Heart right ventricle (tissue), 16 donors: ENCODE measurements around the gene CPED1. TPM values are rescaled to one million over a fixed set of nuclear protein-coding genes. Genes with fewer than 3 reads are reported as not detected.
"Not testable (repeated sequence)": the region's sequence is repeated elsewhere in the genome, so short reads cannot be mapped to it uniquely, and the experiment has no call there.

Experiments used
- ATAC-seq, 8 donors: fragments of 200-7000 bp; cut with Tn5 transposase; one replicate each; pipeline ENCODE4 v1.9.1; 2020; ENCODE audit warnings: mild to moderate bottlenecking in 8 of 8, moderate library complexity in 8 of 8, moderate number of reproducible peaks in 1 of 8
- DNase-seq, 2 donors: peaks; one replicate each; pipeline ENCODE4 v3.0.0-alpha.2; 2020
- H3K27ac ChIP-seq, 10 donors: fragments of 200-600 bp; sonication (generic) in 2 of 10; one replicate each; pipeline versions ENCODE4 v1.5.0 to v1.8.0; 2020 to 2022; ENCODE audit warnings: mild to moderate bottlenecking in 3 of 10
- H3K27me3 ChIP-seq, 7 donors: fragments of 200-600 bp; one replicate each; pipeline ENCODE4 v1.8.0; 2021 to 2022; ENCODE audit warnings: mild to moderate bottlenecking in 2 of 7
- H3K36me3 ChIP-seq, 9 donors: fragments of 200-600 bp; sonication (generic) in 1 of 9; one replicate each; pipeline versions ENCODE4 v1.5.0 to v1.8.0; 2020 to 2022; ENCODE audit warnings: mild to moderate bottlenecking in 2 of 9
- H3K4me1 ChIP-seq, 9 donors: fragments of 200-600 bp; sonication (generic) in 1 of 9; one replicate each; pipeline versions ENCODE4 v1.5.0 to v1.8.0; 2020 to 2022; ENCODE audit warnings: mild to moderate bottlenecking in 4 of 9
- H3K4me3 ChIP-seq, 10 donors: fragments of 200-600 bp; sonication (generic) in 2 of 10; one replicate each; pipeline versions ENCODE4 v1.5.0 to v1.8.0; 2020 to 2022; ENCODE audit warnings: mild to moderate bottlenecking in 7 of 10, moderate library complexity in 2 of 10
- H3K9me3 ChIP-seq, 11 donors: fragments of 200-600 bp in 10 of 11; sonication (generic) in 2 of 11; one replicate each; pipeline versions ENCODE4 v1.5.0 to v1.8.0; 2013 to 2022; ENCODE audit warnings: mild to moderate bottlenecking in 2 of 11, control low read depth in 1 of 11, moderate library complexity in 1 of 11
- CTCF ChIP-seq, 9 donors: fragments of 200-600 bp; sonication (generic) in 2 of 9; IDR thresholded peaks; one replicate each; pipeline versions ENCODE4 v1.5.0 to v1.8.0; 2021 to 2022; ENCODE audit warnings: antibody characterized with exemption in 9 of 9, mild to moderate bottlenecking in 5 of 9, moderate library complexity in 1 of 9
- WGBS, 2 donors: extraction: QIAGEN DNeasy Blood & Tissue Kit; methylation state at CpG; one replicate each; pipeline ENCODE4 v1.1.7; 2013; ENCODE audit warnings: inconsistent platforms in 1 of 2; 5-methylcytosine and 5-hydroxymethylcytosine counted together
- intact Hi-C, 10 donors: fragments of 100-400 bp; cut with DNase I; formaldehyde crosslinking; loops; one replicate each; pipeline versions ENCODE4 v1.11.1 to v1.14.2; 2022
- polyA plus RNA-seq, 2 donors: library from polyadenylated mRNA; stranded (reverse); fragments of 200-250 nt; gene quantifications; one replicate each; pipeline ENCODE4 v1.2.3, GENCODE V29; 2013
- total RNA-seq, 10 donors: library from RNA; stranded (reverse); fragmentation: NEBNext Ultra II Directional in 3 of 10; extraction: Animal tissue kit (Norgen Biotek cat#: 25700) in 3 of 10; gene quantifications; one replicate each; pipeline versions ENCODE4 v1.2.1 to v1.2.4, GENCODE V29; 2021 to 2023
- donor health status: Arrhythmogenic right ventricular cardiomyopathy.
- donor health status: ischemic (EF 13 %, LVEDD 7.1; RV severe dilation, severe dysfunction).
- donor health status: healthy with polysubstance abuse.
- donor health status: DM: no; HTN: yes; CAD: no.
- donor health status: DM: no; HTN: no; CAD: no.
- donor health status: ischemic (EF 25% LVEDD 6.9; RV normal size, moderate dysfunction).
- donor health status: ischemic (EF 25% LVEDD 5.7; RV mildly dilated, moderate dysfunction).
- donor health status: healthy.
- donor health status: DM: yes; HTN: yes; CAD: no.
- donor health status: Ischemic cardiomyopathy.
- donor health status: ischemic (EF 35%, LVEDD 5.7; RV mildly dilated, moderate dysfunction).
- donor health status: nonischemic (EF 11% LVEDD 7.7; RV severe dilation, severe dysfunction).
- donor health status: DM: yes; HTN: yes; CAD: no.
- donor health status: PGD.
- donor health status: ischemic (EF 29% LVEDD 5.4; RV normal size, mild dysfunction).
- donor health status: nonischemic (EF 23%, LVEDD 6.1; RV moderate dilation, normal function).

CPED1 gene
- total and polyA plus RNA-seq, 12 donors: 3.9 to 56.5 (median 31.2) TPM

- H3K4me1 ChIP-seq: no peaks in the 10 kb centered on the region
Measured at GRCh38 chr7:121306565-121306964, 318.1 kb downstream of the CPED1 start.

GRCh38 chr7:121307021-121307574, 318.6 kb downstream of the CPED1 start:
- 51 to 54% methylated on average over 4 of the region's 4 CpGs for WGBS, 2 donors

More at GRCh38 chr7:121306565-121306964, 318.1 kb downstream of the CPED1 start:
- intact Hi-C loops: no loop called here
- TF ChIP-seq CTCF (IDR thresholded peaks at IDR 0.05): no peak
- Histone ChIP-seq H3K27me3 (peaks cover 0 to 5% (median 0%) of the 10 kb centered on the region in 7 donors), H3K9me3 (peaks cover 0 to 6% (median 0%) of the 10 kb centered on the region in 11 donors), H3K27ac (no peak overlapping the region), H3K4me3 (no peak overlapping the region), H3K36me3 (no peaks in the 10 kb centered on the region)
- no peak for DNase-seq
- WGBS, 2 donors: 52 to 62% methylated on average over 3 of the region's 3 CpGs
- no peak for ATAC-seq

GRCh38 chr7:121313220-121313792, 324.8 kb downstream of the CPED1 start:
- no peak for ATAC-seq
- Histone ChIP-seq H3K4me1 (no peaks in the 10 kb centered on the region), H3K27me3 (peaks cover 0 to 5% (median 0%) of the 10 kb centered on the region in 7 donors), H3K27ac (no peak overlapping the region), H3K9me3 (peaks cover 0 to 6% (median 0%) of the 10 kb centered on the region in 11 donors), H3K4me3 (no peak overlapping the region), H3K36me3 (no peaks in the 10 kb centered on the region)
- 50 to 68% methylated on average over 3 of the region's 3 CpGs for WGBS, 2 donors
- TF ChIP-seq CTCF (IDR thresholded peaks at IDR 0.05): no peak
- intact Hi-C loops: no loop called here
- DNase-seq: no peak

More at GRCh38 chr7:121307021-121307574, 318.6 kb downstream of the CPED1 start:
- peaks cover 0 to 6% (median 0%) of the 10 kb centered on the region in 11 donors for H3K9me3 ChIP-seq
- no peak for ATAC-seq
- DNase-seq: no peak
- H3K4me3 ChIP-seq: no peak overlapping the region
- H3K4me1 ChIP-seq: no peaks in the 10 kb centered on the region
- H3K27me3 ChIP-seq: peaks cover 0 to 5% (median 0%) of the 10 kb centered on the region in 7 donors
- no peak for TF ChIP-seq CTCF (IDR thresholded peaks at IDR 0.05)
- intact Hi-C loops: no loop called here
- no peaks in the 10 kb centered on the region for H3K36me3 ChIP-seq
- no peak overlapping the region for H3K27ac ChIP-seq

- TF ChIP-seq CTCF (IDR thresholded peaks at IDR 0.05): no peak
- ATAC-seq (no peak), DNase-seq (no peak)
- no peak overlapping the region for H3K27ac ChIP-seq
- intact Hi-C loops: no loop called here
- no peak overlapping the region for H3K4me3 ChIP-seq
- H3K27me3 ChIP-seq: peaks cover 0 to 5% (median 0%) of the 10 kb centered on the region in 7 donors
- H3K36me3 ChIP-seq: no peaks in the 10 kb centered on the region
- H3K4me1 ChIP-seq: no peaks in the 10 kb centered on the region
- peaks cover 0 to 6% (median 0%) of the 10 kb centered on the region in 11 donors for H3K9me3 ChIP-seq
- 55 to 64% methylated on average over 9 of the region's 9 CpGs for WGBS, 2 donors
Measured at GRCh38 chr7:121313793-121314676, 325.5 kb downstream of the CPED1 start.

- H3K4me1 ChIP-seq, H3K27ac ChIP-seq, H3K27me3 ChIP-seq, intact Hi-C loops, DNase-seq, H3K4me3 ChIP-seq, ATAC-seq, H3K9me3 ChIP-seq, H3K36me3 ChIP-seq: not testable (repeated sequence)
- WGBS, 2 donors: 91% methylated on average over 2 of the region's 3 CpGs
Measured at GRCh38 chr7:121315170-121315569, 326.7 kb downstream of the CPED1 start.
